GM23338 (cell line): ENCODE data around the gene PGLYRP4.

Experiments used
- EZH2 ChIP-seq: fragments of 200-600 bp; sonication (generic); IDR thresholded peaks from one replicate; pipeline ENCODE4 v1.8.0; 2017; ENCODE audit warnings: antibody characterized with exemption, mild to moderate bottlenecking, low read depth; ENCODE audit not compliant: unreplicated experiment
- EZH2phosphoT487 ChIP-seq: fragments of 200-600 bp; sonication (generic); IDR thresholded peaks from one replicate; pipeline ENCODE4 v1.8.1; 2018; ENCODE audit warnings: antibody characterized with exemption; ENCODE audit not compliant: unreplicated experiment
- POLR2AphosphoS5 ChIP-seq: IDR thresholded peaks from 2 replicates; pipeline ENCODE4 v1.6.1; 2016; ENCODE audit warnings: antibody characterized with exemption, low read depth
- STAT1 ChIP-seq: IDR thresholded peaks from one replicate; pipeline ENCODE4 v1.6.1; 2016; ENCODE audit warnings: antibody characterized with exemption; ENCODE audit not compliant: unreplicated experiment
- ZNF331 ChIP-seq: fragments of 250-450 bp; sonication (Bioruptor Pico); IDR thresholded peaks from 2 replicates; pipeline ENCODE4 v1.5.0; 2020; ENCODE audit warnings: low read depth, mild to moderate bottlenecking, moderate library complexity
- TF ChIP-seq, protein P1 (sequence below), 2 experiments: fragments of 200-600 bp in 1 of 2; sonication (generic) in 1 of 2; conservative IDR thresholded peaks; 2 replicates each; pipeline versions ENCODE4 v1.5.1 to v1.6.1; 2016 to 2017; ENCODE audit warnings: antibody characterized with exemption in 2 of 2, low read depth in 2 of 2, mild to moderate bottlenecking in 2 of 2, moderate library complexity in 1 of 2
- TF ChIP-seq, protein P2 (sequence below): IDR thresholded peaks from one replicate; pipeline ENCODE4 v1.6.1; 2018; ENCODE audit warnings: antibody characterized with exemption; ENCODE audit not compliant: unreplicated experiment
- TF ChIP-seq, protein P3 (sequence below): fragments of 250-450 bp; sonication (Bioruptor Pico); IDR thresholded peaks from 2 replicates; pipeline ENCODE4 v1.5.0; 2020; ENCODE audit warnings: mild to moderate bottlenecking, moderate library complexity

DNA sequence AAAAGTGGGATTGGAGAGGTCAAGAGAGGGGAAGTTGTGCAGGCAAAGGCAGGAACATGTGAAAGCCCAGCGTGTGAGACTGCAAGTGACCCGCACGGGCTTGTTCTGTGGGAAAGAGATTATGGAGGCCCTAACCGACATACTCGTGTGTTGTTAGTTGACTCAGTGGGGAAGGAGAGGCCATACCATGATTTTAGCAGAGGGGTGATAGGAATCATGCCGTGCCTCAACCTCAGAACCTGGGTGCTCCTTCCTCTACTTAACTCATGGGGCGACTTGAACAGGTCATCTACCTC lies 55.2 kb downstream of the PGLYRP4 start:
- TF ChIP-seq, protein P1, sequence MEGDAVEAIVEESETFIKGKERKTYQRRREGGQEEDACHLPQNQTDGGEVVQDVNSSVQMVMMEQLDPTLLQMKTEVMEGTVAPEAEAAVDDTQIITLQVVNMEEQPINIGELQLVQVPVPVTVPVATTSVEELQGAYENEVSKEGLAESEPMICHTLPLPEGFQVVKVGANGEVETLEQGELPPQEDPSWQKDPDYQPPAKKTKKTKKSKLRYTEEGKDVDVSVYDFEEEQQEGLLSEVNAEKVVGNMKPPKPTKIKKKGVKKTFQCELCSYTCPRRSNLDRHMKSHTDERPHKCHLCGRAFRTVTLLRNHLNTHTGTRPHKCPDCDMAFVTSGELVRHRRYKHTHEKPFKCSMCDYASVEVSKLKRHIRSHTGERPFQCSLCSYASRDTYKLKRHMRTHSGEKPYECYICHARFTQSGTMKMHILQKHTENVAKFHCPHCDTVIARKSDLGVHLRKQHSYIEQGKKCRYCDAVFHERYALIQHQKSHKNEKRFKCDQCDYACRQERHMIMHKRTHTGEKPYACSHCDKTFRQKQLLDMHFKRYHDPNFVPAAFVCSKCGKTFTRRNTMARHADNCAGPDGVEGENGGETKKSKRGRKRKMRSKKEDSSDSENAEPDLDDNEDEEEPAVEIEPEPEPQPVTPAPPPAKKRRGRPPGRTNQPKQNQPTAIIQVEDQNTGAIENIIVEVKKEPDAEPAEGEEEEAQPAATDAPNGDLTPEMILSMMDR (conservative IDR thresholded peaks at IDR 0.05; ENCODE audit: low read depth in 2 of 2): no peak
- TF ChIP-seq, protein P2, sequence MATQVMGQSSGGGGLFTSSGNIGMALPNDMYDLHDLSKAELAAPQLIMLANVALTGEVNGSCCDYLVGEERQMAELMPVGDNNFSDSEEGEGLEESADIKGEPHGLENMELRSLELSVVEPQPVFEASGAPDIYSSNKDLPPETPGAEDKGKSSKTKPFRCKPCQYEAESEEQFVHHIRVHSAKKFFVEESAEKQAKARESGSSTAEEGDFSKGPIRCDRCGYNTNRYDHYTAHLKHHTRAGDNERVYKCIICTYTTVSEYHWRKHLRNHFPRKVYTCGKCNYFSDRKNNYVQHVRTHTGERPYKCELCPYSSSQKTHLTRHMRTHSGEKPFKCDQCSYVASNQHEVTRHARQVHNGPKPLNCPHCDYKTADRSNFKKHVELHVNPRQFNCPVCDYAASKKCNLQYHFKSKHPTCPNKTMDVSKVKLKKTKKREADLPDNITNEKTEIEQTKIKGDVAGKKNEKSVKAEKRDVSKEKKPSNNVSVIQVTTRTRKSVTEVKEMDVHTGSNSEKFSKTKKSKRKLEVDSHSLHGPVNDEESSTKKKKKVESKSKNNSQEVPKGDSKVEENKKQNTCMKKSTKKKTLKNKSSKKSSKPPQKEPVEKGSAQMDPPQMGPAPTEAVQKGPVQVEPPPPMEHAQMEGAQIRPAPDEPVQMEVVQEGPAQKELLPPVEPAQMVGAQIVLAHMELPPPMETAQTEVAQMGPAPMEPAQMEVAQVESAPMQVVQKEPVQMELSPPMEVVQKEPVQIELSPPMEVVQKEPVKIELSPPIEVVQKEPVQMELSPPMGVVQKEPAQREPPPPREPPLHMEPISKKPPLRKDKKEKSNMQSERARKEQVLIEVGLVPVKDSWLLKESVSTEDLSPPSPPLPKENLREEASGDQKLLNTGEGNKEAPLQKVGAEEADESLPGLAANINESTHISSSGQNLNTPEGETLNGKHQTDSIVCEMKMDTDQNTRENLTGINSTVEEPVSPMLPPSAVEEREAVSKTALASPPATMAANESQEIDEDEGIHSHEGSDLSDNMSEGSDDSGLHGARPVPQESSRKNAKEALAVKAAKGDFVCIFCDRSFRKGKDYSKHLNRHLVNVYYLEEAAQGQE: no peak
- no peak for TF ChIP-seq POLR2AphosphoS5
- TF ChIP-seq EZH2phosphoT487: no peak
- no peak for TF ChIP-seq EZH2
- TF ChIP-seq STAT1: no peak
- TF ChIP-seq, protein P3, sequence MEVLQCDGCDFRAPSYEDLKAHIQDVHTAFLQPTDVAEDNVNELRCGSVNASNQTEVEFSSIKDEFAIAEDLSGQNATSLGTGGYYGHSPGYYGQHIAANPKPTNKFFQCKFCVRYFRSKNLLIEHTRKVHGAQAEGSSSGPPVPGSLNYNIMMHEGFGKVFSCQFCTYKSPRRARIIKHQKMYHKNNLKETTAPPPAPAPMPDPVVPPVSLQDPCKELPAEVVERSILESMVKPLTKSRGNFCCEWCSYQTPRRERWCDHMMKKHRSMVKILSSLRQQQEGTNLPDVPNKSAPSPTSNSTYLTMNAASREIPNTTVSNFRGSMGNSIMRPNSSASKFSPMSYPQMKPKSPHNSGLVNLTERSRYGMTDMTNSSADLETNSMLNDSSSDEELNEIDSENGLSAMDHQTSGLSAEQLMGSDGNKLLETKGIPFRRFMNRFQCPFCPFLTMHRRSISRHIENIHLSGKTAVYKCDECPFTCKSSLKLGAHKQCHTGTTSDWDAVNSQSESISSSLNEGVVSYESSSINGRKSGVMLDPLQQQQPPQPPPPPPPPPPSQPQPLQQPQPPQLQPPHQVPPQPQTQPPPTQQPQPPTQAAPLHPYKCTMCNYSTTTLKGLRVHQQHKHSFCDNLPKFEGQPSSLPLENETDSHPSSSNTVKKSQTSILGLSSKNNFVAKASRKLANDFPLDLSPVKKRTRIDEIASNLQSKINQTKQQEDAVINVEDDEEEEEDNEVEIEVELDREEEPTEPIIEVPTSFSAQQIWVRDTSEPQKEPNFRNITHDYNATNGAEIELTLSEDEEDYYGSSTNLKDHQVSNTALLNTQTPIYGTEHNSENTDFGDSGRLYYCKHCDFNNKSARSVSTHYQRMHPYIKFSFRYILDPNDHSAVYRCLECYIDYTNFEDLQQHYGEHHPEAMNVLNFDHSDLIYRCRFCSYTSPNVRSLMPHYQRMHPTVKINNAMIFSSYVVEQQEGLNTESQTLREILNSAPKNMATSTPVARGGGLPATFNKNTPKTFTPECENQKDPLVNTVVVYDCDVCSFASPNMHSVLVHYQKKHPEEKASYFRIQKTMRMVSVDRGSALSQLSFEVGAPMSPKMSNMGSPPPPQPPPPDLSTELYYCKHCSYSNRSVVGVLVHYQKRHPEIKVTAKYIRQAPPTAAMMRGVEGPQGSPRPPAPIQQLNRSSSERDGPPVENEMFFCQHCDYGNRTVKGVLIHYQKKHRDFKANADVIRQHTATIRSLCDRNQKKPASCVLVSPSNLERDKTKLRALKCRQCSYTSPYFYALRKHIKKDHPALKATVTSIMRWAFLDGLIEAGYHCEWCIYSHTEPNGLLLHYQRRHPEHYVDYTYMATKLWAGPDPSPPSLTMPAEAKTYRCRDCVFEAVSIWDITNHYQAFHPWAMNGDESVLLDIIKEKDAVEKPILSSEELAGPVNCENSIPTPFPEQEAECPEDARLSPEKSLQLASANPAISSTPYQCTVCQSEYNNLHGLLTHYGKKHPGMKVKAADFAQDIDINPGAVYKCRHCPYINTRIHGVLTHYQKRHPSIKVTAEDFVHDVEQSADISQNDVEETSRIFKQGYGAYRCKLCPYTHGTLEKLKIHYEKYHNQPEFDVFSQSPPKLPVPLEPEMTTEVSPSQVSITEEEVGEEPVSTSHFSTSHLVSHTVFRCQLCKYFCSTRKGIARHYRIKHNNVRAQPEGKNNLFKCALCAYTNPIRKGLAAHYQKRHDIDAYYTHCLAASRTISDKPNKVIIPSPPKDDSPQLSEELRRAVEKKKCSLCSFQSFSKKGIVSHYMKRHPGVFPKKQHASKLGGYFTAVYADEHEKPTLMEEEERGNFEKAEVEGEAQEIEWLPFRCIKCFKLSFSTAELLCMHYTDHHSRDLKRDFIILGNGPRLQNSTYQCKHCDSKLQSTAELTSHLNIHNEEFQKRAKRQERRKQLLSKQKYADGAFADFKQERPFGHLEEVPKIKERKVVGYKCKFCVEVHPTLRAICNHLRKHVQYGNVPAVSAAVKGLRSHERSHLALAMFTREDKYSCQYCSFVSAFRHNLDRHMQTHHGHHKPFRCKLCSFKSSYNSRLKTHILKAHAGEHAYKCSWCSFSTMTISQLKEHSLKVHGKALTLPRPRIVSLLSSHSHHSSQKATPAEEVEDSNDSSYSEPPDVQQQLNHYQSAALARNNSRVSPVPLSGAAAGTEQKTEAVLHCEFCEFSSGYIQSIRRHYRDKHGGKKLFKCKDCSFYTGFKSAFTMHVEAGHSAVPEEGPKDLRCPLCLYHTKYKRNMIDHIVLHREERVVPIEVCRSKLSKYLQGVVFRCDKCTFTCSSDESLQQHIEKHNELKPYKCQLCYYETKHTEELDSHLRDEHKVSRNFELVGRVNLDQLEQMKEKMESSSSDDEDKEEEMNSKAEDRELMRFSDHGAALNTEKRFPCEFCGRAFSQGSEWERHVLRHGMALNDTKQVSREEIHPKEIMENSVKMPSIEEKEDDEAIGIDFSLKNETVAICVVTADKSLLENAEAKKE (CRISPR knock-in tag): no peak
- no peak for TF ChIP-seq ZNF331 (CRISPR knock-in tag)
